Amniotic epithelial cell (primary cell): ENCODE results near the gene ADRA1B.
A peak's percentile ranks its signal among the peaks of the same experiment; 100 is the strongest.

Experiments
- DNase-seq: peaks from one replicate; pipeline ENCODE4 v3.0.0-alpha.2; 2010; ENCODE audit warnings: low read depth

The ADRA1B gene

GRCh38 chr5:159915904-159916840 is at the start of gene ADRA1B:
ADRA1B (plus strand) TSS chr5:159916482; CDS start chr5:159916906, 424 bp downstream.
- peak; percentile 46 for DNase-seq

GRCh38 chr5:159873680-159874079 is 42.6 kb upstream of the ADRA1B start:
- no peak for DNase-seq

GRCh38 chr5:159874263-159874662 is 42.0 kb upstream of the ADRA1B start:
- DNase-seq = no peak

- no peak for DNase-seq
Observed at GRCh38 chr5:159877016-159877415, 39.3 kb upstream of the ADRA1B start.

- peak; percentile 28 for DNase-seq
Observed at GRCh38 chr5:159877894-159878448, 38.3 kb upstream of the ADRA1B start.

GRCh38 chr5:159878988-159879471 is 37.3 kb upstream of the ADRA1B start:
- DNase-seq = peak; percentile 82

- no peak for DNase-seq
Observed at GRCh38 chr5:159880676-159881075, 35.6 kb upstream of the ADRA1B start.

- DNase-seq = no peak
Observed at GRCh38 chr5:159881967-159882366, 34.3 kb upstream of the ADRA1B start.

GRCh38 chr5:159883522-159883950 is 32.7 kb upstream of the ADRA1B start:
- peak; percentile 97 for DNase-seq

- DNase-seq = no peak
Observed at GRCh38 chr5:159884917-159885620, 31.2 kb upstream of the ADRA1B start.

GRCh38 chr5:159886296-159886695 is 30.0 kb upstream of the ADRA1B start:
- no peak for DNase-seq

GRCh38 chr5:159887050-159887449 is 29.2 kb upstream of the ADRA1B start:
- no peak for DNase-seq

- DNase-seq = no peak
Observed at GRCh38 chr5:159888860-159889259, 27.4 kb upstream of the ADRA1B start.

- no peak for DNase-seq
Observed at GRCh38 chr5:159890141-159890540, 26.1 kb upstream of the ADRA1B start.

GRCh38 chr5:159891371-159891770 is 24.9 kb upstream of the ADRA1B start:
- DNase-seq = no peak

GRCh38 chr5:159893040-159893695 is 23.1 kb upstream of the ADRA1B start:
- peak; percentile 72 for DNase-seq

GRCh38 chr5:159894149-159894720 is 22.0 kb upstream of the ADRA1B start:
- DNase-seq = no peak

GRCh38 chr5:159897786-159898393 is 18.4 kb upstream of the ADRA1B start:
- no peak for DNase-seq

GRCh38 chr5:159899067-159900049 is 16.9 kb upstream of the ADRA1B start:
- peak; percentile 84 for DNase-seq

GRCh38 chr5:159901308-159901707 is 15.0 kb upstream of the ADRA1B start:
- DNase-seq = no peak
